CD4-positive, alpha-beta memory T cell (primary cell): ENCODE measurements around the gene TCF7L1. TPM values are rescaled to one million over a fixed set of nuclear protein-coding genes. Genes with fewer than 3 reads are reported as not detected.

Source experiments
- CTCF ChIA-PET: fragments of 350-600 bp; sonication (Branson Sonifier 250); formaldehyde crosslinking; loops from one replicate; lab custom pipeline; 2021; ENCODE audit warnings: inconsistent platforms; ENCODE audit not compliant: partially characterized antibody; lab: Charles Lee
- POLR2A ChIA-PET: fragments of 350-600 bp; sonication (Branson Sonifier 250); formaldehyde crosslinking; loops from one replicate; lab custom pipeline; 2021; ENCODE audit not compliant: partially characterized antibody; lab: Charles Lee
- DNase-seq, 5 donors: peaks; one replicate each; pipeline versions ENCODE4 v3.0.0 to v3.0.0-alpha.2; 2020 to 2022; ENCODE audit warnings: mixed read lengths in 1 of 5
- H3K27ac ChIP-seq: one replicate; pipeline ENCODE4 v1.7.0; 2013; ENCODE audit warnings: low read depth, low read length
- H3K27me3 ChIP-seq: 2 replicates; pipeline ENCODE4 v1.7.0; 2013; ENCODE audit warnings: mild to moderate bottlenecking, low read length, moderate library complexity; ENCODE audit not compliant: insufficient read depth
- H3K36me3 ChIP-seq: 2 replicates; pipeline ENCODE4 v1.7.0; 2013; ENCODE audit warnings: mild to moderate bottlenecking, low read length, moderate library complexity; ENCODE audit not compliant: insufficient read depth
- H3K4me1 ChIP-seq: 2 replicates; pipeline ENCODE4 v1.7.0; 2013; ENCODE audit warnings: mild to moderate bottlenecking, low read length, moderate library complexity; ENCODE audit not compliant: insufficient read depth
- H3K4me3 ChIP-seq, 2 donors: one replicate each; pipeline ENCODE4 v1.7.0; 2013; ENCODE audit warnings: low read length in 2 of 2, mild to moderate bottlenecking in 1 of 2
- H3K9me3 ChIP-seq, 2 donors: one replicate each; pipeline ENCODE4 v1.7.0; 2013; ENCODE audit warnings: low read length in 2 of 2, control low read depth in 1 of 2; ENCODE audit not compliant: control insufficient read depth in 1 of 2
- H3K27ac Mint-ChIP-seq, 7 donors: one replicate each; pipeline ENCODE4 v1.8.0; 2020 to 2021; ENCODE audit warnings: mixed read lengths in 7 of 7, mild to moderate bottlenecking in 6 of 7, inconsistent platforms in 3 of 7, moderate library complexity in 3 of 7
- H3K27me3 Mint-ChIP-seq, 2 donors: one replicate each; pipeline ENCODE4 v1.8.0; 2020 to 2021; ENCODE audit warnings: mixed read lengths in 2 of 2
- H3K36me3 Mint-ChIP-seq, 2 donors: one replicate each; pipeline ENCODE4 v1.8.0; 2020 to 2021; ENCODE audit warnings: mixed read lengths in 2 of 2, inconsistent platforms in 1 of 2, mild to moderate bottlenecking in 1 of 2
- H3K4me1 Mint-ChIP-seq, 4 donors: one replicate each; pipeline ENCODE4 v1.8.0; 2020 to 2021; ENCODE audit warnings: mixed read lengths in 4 of 4, mild to moderate bottlenecking in 1 of 4
- H3K4me3 Mint-ChIP-seq, 8 donors: one replicate each; pipeline ENCODE4 v1.8.0; 2020 to 2021; ENCODE audit warnings: mixed read lengths in 8 of 8, mild to moderate bottlenecking in 7 of 8, moderate library complexity in 6 of 8, inconsistent platforms in 3 of 8
- H3K9me3 Mint-ChIP-seq, 8 donors: one replicate each; pipeline ENCODE4 v1.8.0; 2020 to 2021; ENCODE audit warnings: mixed read lengths in 8 of 8, mild to moderate bottlenecking in 5 of 8, inconsistent platforms in 3 of 8, moderate library complexity in 1 of 8
- intact Hi-C: fragments of 100-400 bp; cut with micrococcal nuclease; formaldehyde crosslinking; loops from one replicate; pipeline ENCODE4 v1.15.1; 2023
- polyA plus RNA-seq, 2 donors: library from polyadenylated mRNA; unstranded; fragments of 300-500 nt; fragmentation: Illumina TruSeq; gene quantifications; one replicate each; pipeline ENCODE4 v1.2.3, GENCODE V29; 2021
- total RNA-seq, 2 experiments: library from RNA; stranded (reverse); gene quantifications; one replicate each; pipeline ENCODE4 v1.2.3, GENCODE V29; 2021

Gene TCF7L1
- total and polyA plus RNA-seq, 4 experiments from 2014 or later = 0.06 TPM; not detected in 3

DNA sequence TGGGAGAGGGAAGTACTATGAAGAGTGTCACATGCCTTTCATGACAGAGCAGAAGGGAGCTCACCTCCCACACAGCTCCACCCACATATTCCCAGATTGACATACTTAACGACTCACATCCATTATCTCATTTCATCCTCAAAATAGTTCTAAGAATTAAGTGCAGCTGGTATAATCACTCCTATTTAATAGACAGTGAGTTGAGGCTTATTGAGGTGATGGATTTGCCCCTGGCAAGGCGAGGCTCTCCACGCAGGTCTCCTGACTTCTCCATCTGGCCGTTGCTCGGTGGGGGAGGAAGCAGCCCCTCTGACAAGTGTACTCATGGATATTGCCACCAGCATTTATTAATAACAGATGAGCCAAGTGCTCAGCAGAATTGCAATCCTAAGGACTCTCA is 113.2 kb downstream of the TCF7L1 start:
- Histone ChIP-seq H3K4me3 (no peak overlapping the region), H3K27me3 (no peaks in the 10 kb centered on the region), H3K9me3 (no peaks in the 10 kb centered on the region), H3K27ac (no peak overlapping the region), H3K4me1 (no peaks in the 10 kb centered on the region), H3K36me3 (no peaks in the 10 kb centered on the region)
- no peaks in the 10 kb centered on the region for H3K9me3 Mint-ChIP-seq
- no peak overlapping the region for H3K27ac Mint-ChIP-seq
- no peak overlapping the region for H3K4me3 Mint-ChIP-seq
- ChIA-PET POLR2A (no interaction called here), CTCF (no interaction called here)
- intact Hi-C loops = no loop called here
- H3K4me1 Mint-ChIP-seq = no peaks in the 10 kb centered on the region
- DNase-seq = no peak
- peaks cover 4 to 13% of the 10 kb centered on the region in 2 donors for H3K27me3 Mint-ChIP-seq
- no peaks in the 10 kb centered on the region for H3K36me3 Mint-ChIP-seq

DNA sequence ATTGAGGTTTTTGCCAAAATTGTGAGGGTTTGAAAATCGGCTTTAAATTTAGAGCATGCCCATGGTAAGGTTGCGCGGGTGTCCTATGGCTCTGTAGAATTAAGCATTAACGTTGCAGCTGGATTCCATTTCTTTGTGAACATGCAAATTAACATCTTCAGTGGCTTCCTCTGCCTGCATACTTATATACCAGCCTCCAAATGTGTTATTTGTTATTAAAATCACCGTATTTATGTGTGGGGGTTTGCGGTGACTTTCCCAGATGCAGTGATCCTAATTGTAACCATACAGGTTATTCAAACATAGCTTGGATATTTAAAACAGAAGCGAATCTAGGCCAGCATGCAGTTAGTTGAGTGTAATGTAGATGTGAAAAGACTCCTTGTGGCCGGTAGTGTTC is 114.4 kb downstream of the TCF7L1 start:
- Histone ChIP-seq H3K27me3 (no peaks in the 10 kb centered on the region), H3K36me3 (no peaks in the 10 kb centered on the region), H3K27ac (no peak overlapping the region), H3K4me1 (no peaks in the 10 kb centered on the region), H3K4me3 (no peak overlapping the region), H3K9me3 (no peaks in the 10 kb centered on the region)
- peaks cover 4 to 13% of the 10 kb centered on the region in 2 donors for H3K27me3 Mint-ChIP-seq
- no peaks in the 10 kb centered on the region for H3K36me3 Mint-ChIP-seq
- intact Hi-C loops = no loop called here
- no peaks in the 10 kb centered on the region for H3K4me1 Mint-ChIP-seq
- H3K27ac Mint-ChIP-seq = no peak overlapping the region
- POLR2A ChIA-PET = no interaction called here
- no peaks in the 10 kb centered on the region for H3K9me3 Mint-ChIP-seq
- H3K4me3 Mint-ChIP-seq = no peak overlapping the region
- CTCF ChIA-PET = interaction anchor here (1.4 kb wide), 1 partner anchor 18 kb away, joined by 3 read pairs; no protein-coding TSS in a partner anchor
- no peak for DNase-seq

DNA sequence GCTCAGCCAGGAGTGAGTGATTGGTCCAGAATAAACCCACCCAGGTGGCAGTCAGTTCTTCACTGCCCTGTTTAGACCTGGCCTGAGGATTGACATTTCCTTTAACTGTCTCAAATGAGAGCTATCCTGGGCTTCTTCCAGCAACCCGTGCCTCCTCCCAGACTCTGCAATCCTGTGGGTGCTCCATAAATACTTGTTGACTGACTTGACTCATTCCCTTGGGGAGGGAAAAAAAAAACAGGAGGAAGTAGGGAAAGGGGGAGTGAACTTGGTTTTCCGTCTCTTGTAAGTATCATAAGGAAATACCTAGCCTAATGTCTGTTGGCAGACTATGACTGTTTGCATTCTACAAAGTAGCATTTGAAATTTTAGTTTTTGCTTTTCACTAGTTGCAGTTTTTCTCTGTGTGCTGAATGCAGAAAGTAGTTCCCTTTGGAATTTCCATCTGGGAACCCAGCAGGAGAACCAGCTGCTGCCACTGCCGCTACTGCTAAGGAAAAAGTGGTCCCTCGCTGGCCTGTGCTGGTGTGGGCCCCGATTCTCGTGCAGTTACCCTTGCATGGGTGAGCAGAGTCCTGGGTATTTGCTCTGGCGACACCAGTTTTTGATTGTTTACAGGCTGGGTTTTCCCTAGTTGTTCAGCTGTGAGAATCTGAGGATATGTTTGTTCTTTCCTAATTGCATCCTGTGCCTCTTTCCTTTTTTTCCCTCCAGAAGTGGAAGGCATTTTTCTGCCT is 115.7 kb downstream of the TCF7L1 start:
- POLR2A ChIA-PET = no interaction called here

DNA sequence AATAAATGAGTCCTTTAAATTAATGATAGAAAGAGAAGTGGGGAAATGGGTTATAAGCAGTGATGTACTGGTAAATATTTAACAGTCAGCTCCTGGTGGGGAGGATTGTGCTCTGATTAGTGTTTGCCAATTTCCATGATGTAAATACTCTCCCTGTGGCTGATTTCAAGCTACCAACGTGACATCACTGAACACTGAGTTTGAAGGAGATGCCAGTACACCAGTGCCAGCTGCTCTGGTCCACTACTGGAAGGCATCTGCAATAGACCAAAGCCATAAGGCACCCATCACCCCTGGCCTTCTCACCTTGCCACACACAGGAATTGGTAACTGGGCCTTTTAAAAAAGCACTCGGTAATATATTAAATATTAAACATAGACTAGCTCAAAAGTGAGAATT is 116.9 kb downstream of the TCF7L1 start:
- Histone ChIP-seq H3K9me3 (no peaks in the 10 kb centered on the region), H3K27ac (no peak overlapping the region), H3K4me1 (no peaks in the 10 kb centered on the region), H3K4me3 (no peak overlapping the region), H3K36me3 (no peaks in the 10 kb centered on the region), H3K27me3 (no peaks in the 10 kb centered on the region)
- Mint-ChIP-seq H3K36me3 (no peaks in the 10 kb centered on the region), H3K27ac (no peak overlapping the region), H3K27me3 (no peaks in the 10 kb centered on the region), H3K9me3 (no peaks in the 10 kb centered on the region), H3K4me1 (no peaks in the 10 kb centered on the region), H3K4me3 (no peak overlapping the region)
- intact Hi-C loops = no loop called here
- ChIA-PET CTCF (no interaction called here), POLR2A (no interaction called here)
- no peak for DNase-seq

More for the DNA sequence above, 115.7 kb downstream of the TCF7L1 start:
- no peaks in the 10 kb centered on the region for H3K4me1 Mint-ChIP-seq
- no peaks in the 10 kb centered on the region for H3K36me3 ChIP-seq
- intact Hi-C loops = no loop called here
- DNase-seq = no peak
- CTCF ChIA-PET = interaction anchor here (1.3 kb wide), 1 partner anchor 17 kb away, joined by 4 read pairs; no protein-coding TSS in a partner anchor
- H3K27ac Mint-ChIP-seq = no peak overlapping the region
- no peak overlapping the region for H3K4me3 ChIP-seq
- no peaks in the 10 kb centered on the region for H3K4me1 ChIP-seq
- H3K4me3 Mint-ChIP-seq = no peak overlapping the region
- no peak overlapping the region for H3K27ac ChIP-seq
- H3K9me3 ChIP-seq = no peaks in the 10 kb centered on the region
- no peaks in the 10 kb centered on the region for H3K27me3 ChIP-seq
- no peaks in the 10 kb centered on the region for H3K36me3 Mint-ChIP-seq
- no peaks in the 10 kb centered on the region for H3K9me3 Mint-ChIP-seq
- H3K27me3 Mint-ChIP-seq = peaks cover under 1 to 9% of the 10 kb centered on the region in 2 donors

DNA sequence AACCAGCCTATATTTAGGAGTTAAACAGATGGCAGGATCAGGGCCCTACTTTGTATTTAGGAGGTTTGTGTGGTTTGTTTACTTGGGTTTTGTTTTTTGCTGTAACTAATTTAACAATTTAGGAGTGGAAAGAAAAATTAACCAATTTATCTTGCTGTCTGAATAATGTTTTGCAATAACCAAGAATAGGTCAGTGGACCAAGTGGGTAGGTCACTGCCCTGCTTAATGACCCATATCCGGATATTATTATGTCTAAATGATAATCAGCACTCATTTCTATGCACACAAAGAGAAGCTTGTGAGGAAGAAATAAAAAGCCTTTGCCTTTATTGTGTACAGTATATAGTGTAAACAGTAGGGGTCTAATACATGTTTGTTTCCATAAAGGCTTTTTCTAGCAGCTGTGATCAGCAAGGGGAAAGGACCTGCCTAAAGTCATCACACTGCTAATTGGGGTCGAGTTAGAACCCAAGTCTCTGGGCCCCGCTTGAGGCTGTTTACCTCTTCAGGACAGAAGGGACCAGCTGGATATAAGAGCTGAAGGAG is 118.0 kb downstream of the TCF7L1 start:
- H3K9me3 Mint-ChIP-seq = no peaks in the 10 kb centered on the region
- no peaks in the 10 kb centered on the region for H3K27me3 Mint-ChIP-seq
- Histone ChIP-seq H3K27me3 (no peaks in the 10 kb centered on the region), H3K4me3 (no peak overlapping the region), H3K36me3 (no peaks in the 10 kb centered on the region), H3K9me3 (no peaks in the 10 kb centered on the region), H3K4me1 (no peaks in the 10 kb centered on the region), H3K27ac (no peak overlapping the region)
- POLR2A ChIA-PET = interaction anchor here (0.5 kb wide), 1 partner anchor 314 kb away, joined by 4 read pairs; no protein-coding TSS in a partner anchor
- intact Hi-C loops = no loop called here
- H3K4me3 Mint-ChIP-seq = no peak overlapping the region
- no peak overlapping the region for H3K27ac Mint-ChIP-seq
- DNase-seq = no peak
- no peaks in the 10 kb centered on the region for H3K36me3 Mint-ChIP-seq
- CTCF ChIA-PET = interaction anchor here (0.8 to 1.6 kb wide), 2 partner anchors 14 to 48 kb away, joined by 3 read pairs; no protein-coding TSS in a partner anchor
- no peaks in the 10 kb centered on the region for H3K4me1 Mint-ChIP-seq

DNA sequence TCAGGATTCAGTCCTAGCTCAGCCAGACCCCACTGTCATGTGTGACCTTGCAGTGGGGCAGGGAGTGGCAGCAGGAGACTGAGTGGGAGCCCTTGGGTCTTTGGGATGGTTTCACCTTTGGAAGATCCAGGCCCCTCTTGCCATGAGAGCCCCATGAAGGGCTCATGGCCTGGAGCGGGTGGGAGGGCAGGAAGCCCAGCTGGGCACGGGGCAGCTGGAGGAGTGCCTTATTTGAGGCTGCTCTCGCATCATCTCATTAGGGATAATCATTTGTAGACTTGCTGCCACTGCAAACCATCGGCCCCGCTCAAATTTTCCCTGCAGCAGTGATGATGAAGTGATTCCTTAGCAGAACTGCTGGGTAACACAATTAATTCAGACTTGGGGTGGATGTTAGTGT is 120.7 kb downstream of the TCF7L1 start:
- Histone ChIP-seq H3K9me3 (no peaks in the 10 kb centered on the region), H3K27me3 (no peaks in the 10 kb centered on the region), H3K4me3 (no peak overlapping the region), H3K4me1 (no peaks in the 10 kb centered on the region), H3K36me3 (no peaks in the 10 kb centered on the region), H3K27ac (no peak overlapping the region)
- ChIA-PET CTCF (no interaction called here), POLR2A (interaction anchor here (0.6 kb wide), 2 partner anchors 15 to 71 kb away, joined by 3 to 5 read pairs; no protein-coding TSS in a partner anchor)
- intact Hi-C loops = no loop called here
- Mint-ChIP-seq H3K4me1 (no peaks in the 10 kb centered on the region), H3K9me3 (no peaks in the 10 kb centered on the region), H3K27ac (no peak overlapping the region), H3K36me3 (no peaks in the 10 kb centered on the region), H3K27me3 (peaks cover 0 to 1% of the 10 kb centered on the region in 2 donors), H3K4me3 (no peak overlapping the region)
- no peak for DNase-seq

DNA sequence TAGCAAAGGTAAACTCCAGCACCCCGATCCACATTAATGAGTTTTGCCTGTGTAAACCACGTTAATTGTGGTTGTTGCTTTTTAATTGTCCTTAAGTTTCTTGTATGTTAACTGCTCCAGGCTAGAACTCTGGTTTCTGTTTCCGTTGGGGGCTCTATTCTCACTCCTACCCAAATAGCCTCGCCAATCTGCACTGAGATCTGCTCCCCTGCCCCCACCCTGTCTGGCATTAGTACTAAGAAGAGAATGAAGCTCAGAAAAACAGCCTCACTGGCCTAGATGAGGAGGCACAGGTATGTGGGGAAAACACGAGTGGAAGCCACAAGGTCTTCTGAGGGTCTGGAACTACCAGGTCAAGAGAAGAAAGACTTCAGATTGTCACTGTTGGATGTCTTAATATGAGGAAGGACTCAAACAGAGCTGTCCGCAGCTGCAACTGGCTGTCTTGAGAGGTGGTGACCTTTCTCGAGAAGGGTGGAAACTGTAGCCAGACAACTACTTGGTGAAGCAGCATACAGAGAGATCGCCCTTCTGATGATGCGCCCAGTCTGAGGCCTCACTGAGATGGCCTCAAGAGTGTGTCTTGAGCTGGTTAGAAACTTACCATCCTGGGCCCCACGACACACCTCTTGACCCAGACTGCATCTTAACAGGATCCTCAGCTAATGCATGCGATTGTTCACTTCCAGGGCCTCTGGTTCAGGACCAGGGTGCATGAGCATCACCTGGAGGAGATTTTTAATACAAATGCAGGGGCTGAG is 121.5 kb downstream of the TCF7L1 start:
- H3K27ac ChIP-seq = no peak overlapping the region
- Mint-ChIP-seq H3K4me1 (no peaks in the 10 kb centered on the region), H3K27ac (no peak overlapping the region), H3K4me3 (no peak overlapping the region), H3K36me3 (no peaks in the 10 kb centered on the region), H3K27me3 (peaks cover 0 to 1% of the 10 kb centered on the region in 2 donors), H3K9me3 (no peaks in the 10 kb centered on the region)
- intact Hi-C loops = no loop called here
- no peaks in the 10 kb centered on the region for H3K9me3 ChIP-seq
- ChIA-PET CTCF (interaction anchor here (1.6 kb wide), 1 partner anchor 11 kb away, joined by 10 read pairs; no protein-coding TSS in a partner anchor), POLR2A (no interaction called here)
- H3K36me3 ChIP-seq = no peaks in the 10 kb centered on the region
- no peaks in the 10 kb centered on the region for H3K27me3 ChIP-seq
- H3K4me1 ChIP-seq = no peaks in the 10 kb centered on the region
- DNase-seq = no peak
- H3K4me3 ChIP-seq = no peak overlapping the region
